Fibroblast of skin of right biceps (primary cell): ENCODE results near the gene CD82.

Source experiments
- DNase-seq: peaks from one replicate; pipeline ENCODE4 v3.0.0-alpha.2; 2013

The CD82 gene

DNA sequence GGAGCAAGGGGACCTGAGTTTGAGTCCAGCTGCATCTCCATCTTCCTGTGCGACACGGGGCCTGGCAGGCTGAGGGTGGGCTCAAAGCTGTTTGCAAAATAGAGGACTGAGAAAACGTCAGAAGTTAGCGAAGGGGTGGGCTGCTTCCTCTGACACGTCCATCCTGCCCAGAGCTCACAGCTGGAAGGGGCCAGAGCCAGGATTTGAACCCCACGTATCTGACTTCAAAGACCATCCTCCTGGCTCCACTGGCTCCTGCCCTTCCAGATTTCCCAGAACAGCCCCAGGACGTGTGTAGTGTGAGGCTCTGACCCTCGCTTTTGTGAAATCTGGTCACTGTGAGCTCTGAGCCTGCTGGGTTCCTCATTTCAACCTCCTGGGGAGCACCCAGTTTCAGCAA lies 56.3 kb downstream of the CD82 start:
- no peak for DNase-seq

- DNase-seq, result no peak
Observed at GRCh38 chr11:44622190-44622650, 56.8 kb downstream of the CD82 start.

DNA sequence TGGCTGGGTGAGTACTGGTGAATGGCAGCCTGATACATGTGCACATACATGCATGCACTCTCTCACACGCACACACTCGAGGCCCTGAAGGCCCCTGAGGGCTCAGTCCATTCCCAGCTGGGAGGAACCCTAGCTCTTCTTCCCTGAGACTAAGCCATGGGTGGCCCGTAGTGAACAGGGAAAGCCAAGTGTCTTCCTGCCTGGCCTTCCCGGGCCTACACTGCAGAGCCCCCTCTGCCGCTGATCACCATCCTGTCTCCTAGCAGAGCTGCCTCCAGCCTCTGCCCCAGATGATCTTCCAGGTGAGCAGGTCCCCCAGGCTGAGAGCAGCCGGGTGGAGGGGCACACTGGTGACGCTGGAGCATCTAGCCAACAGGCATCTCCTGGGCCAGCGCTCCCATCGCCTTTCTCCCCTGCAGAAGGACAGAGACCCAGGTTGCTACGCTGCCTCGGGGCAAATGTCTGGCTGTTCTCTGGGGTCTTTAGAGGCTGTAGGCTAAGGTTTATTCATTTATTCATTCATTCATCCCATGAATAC lies 57.3 kb downstream of the CD82 start:
- DNase-seq, result no peak

- no peak for DNase-seq
Observed at GRCh38 chr11:44623341-44623730, 57.9 kb downstream of the CD82 start.

- DNase-seq, result peak; percentile 45
Observed at GRCh38 chr11:44623731-44624491, 58.4 kb downstream of the CD82 start.

- no peak for DNase-seq
Observed at GRCh38 chr11:44624761-44625221, 59.3 kb downstream of the CD82 start.

DNA sequence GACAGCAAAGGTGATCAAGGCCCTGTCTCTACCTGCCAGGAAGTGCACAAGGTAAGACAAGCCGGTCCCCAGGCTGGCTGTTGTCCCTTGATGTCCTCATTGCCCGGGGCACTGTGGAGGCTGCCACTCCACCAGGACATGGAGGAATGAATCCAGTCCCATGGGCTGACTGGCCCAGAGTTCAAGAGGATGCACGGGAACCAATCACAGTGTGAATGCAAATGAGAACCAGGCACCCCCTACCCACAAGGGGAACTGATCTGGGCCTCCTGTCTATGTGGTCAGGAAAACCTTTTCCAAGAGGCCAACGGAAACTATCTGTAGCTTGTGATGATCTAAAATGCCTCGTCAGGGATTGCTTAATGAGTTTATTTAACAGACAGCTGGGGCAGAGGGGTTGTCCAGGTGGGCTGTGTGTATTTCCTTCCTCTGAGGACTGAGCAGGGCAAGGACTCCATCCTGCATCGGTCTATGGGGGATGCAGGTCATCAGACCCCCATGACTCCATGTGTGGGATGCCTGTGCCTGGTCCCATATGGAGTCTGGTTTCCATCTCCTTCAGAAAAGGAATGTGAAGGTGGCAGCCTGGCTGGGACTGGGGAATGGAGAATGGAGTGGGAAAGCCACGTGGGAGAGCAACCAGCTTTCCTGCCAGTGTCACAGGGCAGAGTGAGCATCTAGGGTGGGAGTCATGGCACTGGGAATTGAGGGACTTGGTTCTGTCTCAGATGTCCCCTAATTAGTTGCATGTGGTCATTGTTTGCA lies 60.5 kb downstream of the CD82 start:
- no peak for DNase-seq

GRCh38 chr11:44626645-44627044 lies 61.2 kb downstream of the CD82 start:
- DNase-seq, result no peak

GRCh38 chr11:44627165-44627789 lies 61.8 kb downstream of the CD82 start:
- DNase-seq, result no peak

GRCh38 chr11:44627911-44628729 lies 62.7 kb downstream of the CD82 start:
- DNase-seq, result no peak

DNA sequence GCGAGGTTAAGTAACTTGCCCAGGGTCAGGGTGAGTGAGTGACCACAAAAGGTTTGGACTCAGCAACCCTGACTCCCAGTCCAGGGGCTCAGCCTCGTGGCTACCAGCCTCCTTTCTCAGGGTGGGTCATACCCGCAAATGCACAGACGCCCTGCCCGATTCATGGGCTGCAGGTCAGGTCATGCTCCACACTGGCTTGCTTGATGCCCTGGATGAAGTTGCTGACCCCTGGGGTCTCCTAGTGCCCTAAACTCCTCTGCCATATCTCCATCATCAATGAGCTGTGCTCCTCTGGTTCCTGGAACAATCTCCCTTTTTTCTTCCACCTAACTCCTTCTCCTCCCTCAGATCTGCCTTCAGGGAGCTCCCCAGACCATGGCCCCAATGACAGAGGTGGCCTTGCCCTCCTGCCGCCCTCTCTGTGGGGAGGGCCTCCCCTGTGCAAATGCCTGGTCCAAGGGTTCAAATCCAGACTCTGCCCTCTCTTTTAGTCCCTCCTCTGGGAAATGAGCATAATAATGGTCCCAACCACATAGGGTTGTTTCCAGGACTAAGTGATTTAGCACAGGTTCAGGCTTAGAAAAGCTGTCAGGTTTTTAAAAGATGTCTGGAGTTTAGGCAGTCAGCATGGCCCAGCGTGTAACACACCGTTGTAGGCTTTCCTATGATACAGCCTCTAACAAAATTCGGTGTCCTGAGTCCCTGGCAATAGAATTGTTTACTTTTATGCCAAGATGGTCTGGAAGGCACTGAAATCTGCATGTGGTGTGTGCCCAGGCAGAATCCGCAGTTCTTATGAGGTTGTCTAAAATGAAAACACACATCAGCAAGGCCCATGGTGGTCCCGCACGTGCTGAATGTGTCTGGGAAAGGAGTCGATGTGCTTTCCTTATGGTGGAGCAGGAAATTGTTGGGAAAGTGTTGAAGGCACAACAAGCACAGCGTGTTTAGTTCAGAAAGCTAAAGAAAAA lies 63.6 kb downstream of the CD82 start:
- DNase-seq, result no peak

GRCh38 chr11:44629732-44630345 lies 64.4 kb downstream of the CD82 start:
- no peak for DNase-seq

DNA sequence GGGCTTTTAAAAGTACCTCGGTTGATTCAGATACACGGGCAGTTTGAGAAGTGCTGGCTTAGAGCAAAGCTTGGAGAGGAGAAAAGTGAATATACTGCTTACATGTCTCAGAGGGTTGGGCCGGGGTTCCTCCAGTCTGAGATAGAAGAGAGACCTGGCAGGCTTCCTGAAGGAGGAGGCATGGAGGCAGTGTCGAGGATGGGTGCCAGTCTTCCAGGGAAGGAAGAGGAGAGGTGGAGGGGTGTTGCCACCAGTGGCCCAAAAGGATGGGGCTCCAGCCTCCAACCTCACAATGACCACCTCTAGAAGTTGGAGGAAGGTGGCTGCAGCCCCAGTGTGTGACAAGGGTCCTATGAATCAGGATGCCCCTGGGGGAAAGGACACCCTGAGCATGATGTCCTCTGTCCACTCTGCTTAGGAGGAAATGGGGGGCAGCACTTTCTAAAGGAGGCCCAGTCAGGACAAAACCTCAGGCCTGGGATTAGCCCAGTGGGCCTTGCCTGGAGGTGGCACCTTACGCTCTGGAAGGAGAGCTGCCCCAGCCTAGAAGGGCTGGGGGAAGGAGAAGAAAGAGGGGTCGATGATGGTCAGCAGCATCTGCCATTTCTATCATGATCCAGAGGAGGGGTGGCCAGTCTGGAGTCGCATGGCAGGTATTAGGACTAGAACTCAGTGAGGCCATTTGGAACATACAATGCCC lies 65.2 kb downstream of the CD82 start:
- no peak for DNase-seq

DNA sequence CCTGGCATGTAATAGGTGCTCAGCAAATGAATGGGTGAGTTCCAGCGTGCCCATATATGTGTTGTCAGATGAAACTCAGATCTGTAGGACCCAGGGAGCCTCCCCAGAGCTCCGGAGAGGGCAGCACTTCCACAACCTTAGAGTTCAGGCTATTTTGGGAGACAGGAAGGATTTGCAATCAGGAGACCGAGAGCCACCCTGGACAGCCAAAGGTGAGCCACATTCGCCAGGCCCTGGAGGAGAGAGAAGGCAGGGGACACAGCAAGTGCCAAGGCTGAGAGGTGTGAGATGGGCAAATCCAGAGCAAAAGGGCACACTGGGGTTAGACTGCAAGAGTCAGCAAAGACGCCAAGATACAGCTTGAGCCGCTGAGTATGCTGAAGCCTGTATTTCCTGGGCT lies 66.4 kb downstream of the CD82 start:
- DNase-seq, result no peak

- peak; percentile 34 for DNase-seq
Observed at GRCh38 chr11:44632466-44633123, 67.1 kb downstream of the CD82 start.

- no peak for DNase-seq
Observed at GRCh38 chr11:44633641-44634040, 68.2 kb downstream of the CD82 start.

- DNase-seq, result peak; percentile 86
Observed at GRCh38 chr11:44634401-44635281, 69.2 kb downstream of the CD82 start.

GRCh38 chr11:44637487-44637886 lies 72.0 kb downstream of the CD82 start:
- no peak for DNase-seq

DNA sequence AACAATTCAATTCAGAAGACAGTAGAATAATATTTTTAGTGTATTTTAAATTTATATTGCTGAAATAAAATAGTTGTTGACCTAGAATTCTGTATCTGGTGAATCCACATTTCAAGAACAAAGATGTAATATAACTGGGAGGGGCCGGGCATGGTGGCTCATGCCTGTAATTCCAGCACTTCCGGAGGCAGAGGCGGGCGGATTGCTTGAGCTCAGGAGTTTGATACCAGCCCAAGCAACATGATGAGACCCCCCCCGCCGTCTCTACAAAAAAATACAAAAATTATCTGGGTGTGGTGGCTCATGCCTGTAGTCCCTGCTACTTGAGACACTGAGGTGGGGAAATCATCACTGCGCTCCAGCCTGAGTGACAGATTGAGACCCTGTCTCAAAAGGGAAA lies 72.6 kb downstream of the CD82 start:
- no peak for DNase-seq
